Hepatocyte (in vitro differentiated cells): Measurements from ENCODE around the gene PLA2G2C. TPM values are rescaled to one million over a fixed set of nuclear protein-coding genes. Genes with fewer than 3 reads are reported as not detected.

Experiments
- DNase-seq: peaks from one replicate; pipeline ENCODE4 v3.0.0-alpha.2; 2016; ENCODE audit warnings: low spot score
- H2AFZ ChIP-seq: fragments of 200-600 bp; sonication (generic); 2 replicates; pipeline ENCODE4 v1.6.0; 2016; ENCODE audit warnings: antibody characterized with exemption, mild to moderate bottlenecking
- H3K27ac ChIP-seq: fragments of 200-600 bp; sonication (generic); 2 replicates; pipeline ENCODE4 v1.5.1; 2016; ENCODE audit warnings: mild to moderate bottlenecking
- H3K27me3 ChIP-seq: fragments of 200-600 bp; sonication (generic); 2 replicates; pipeline ENCODE4 v1.6.1; 2016
- H3K36me3 ChIP-seq: fragments of 200-600 bp; sonication (generic); replicated peaks from 2 replicates; pipeline ENCODE4 v1.5.1; 2016; ENCODE audit warnings: low read depth; ENCODE audit not compliant: insufficient read depth
- H3K4me1 ChIP-seq: fragments of 200-600 bp; sonication (generic); 2 replicates; pipeline ENCODE4 v1.5.1; 2016; ENCODE audit warnings: mild to moderate bottlenecking, moderate library complexity; ENCODE audit not compliant: insufficient read depth
- H3K4me2 ChIP-seq: fragments of 200-600 bp; sonication (generic); 2 replicates; pipeline ENCODE4 v1.6.0; 2016
- H3K4me3 ChIP-seq: fragments of 200-600 bp; sonication (generic); 2 replicates; pipeline ENCODE4 v1.5.1; 2016; ENCODE audit warnings: mild to moderate bottlenecking
- H3K79me2 ChIP-seq: fragments of 200-600 bp; sonication (generic); 2 replicates; pipeline ENCODE4 v1.6.0; 2017; ENCODE audit warnings: mild to moderate bottlenecking
- H3K9me2 ChIP-seq: fragments of 200-600 bp; sonication (generic); replicated peaks from 2 replicates; pipeline ENCODE4 v1.6.0; 2017; ENCODE audit warnings: mild to moderate bottlenecking; ENCODE audit not compliant: insufficient read depth
- H3K9me3 ChIP-seq: fragments of 200-600 bp; sonication (generic); 2 replicates; pipeline ENCODE4 v1.5.1; 2016; ENCODE audit warnings: low read depth, mild to moderate bottlenecking
- H4K20me1 ChIP-seq: fragments of 200-600 bp; sonication (generic); 2 replicates; pipeline ENCODE4 v1.6.0; 2016; ENCODE audit warnings: mild to moderate bottlenecking; ENCODE audit not compliant: insufficient read depth, poor library complexity, severe bottlenecking
- CTCF ChIP-seq: fragments of 200-600 bp; sonication (generic); IDR thresholded peaks from 2 replicates; pipeline ENCODE4 v1.5.1; 2016; ENCODE audit warnings: antibody characterized with exemption, mild to moderate bottlenecking; ENCODE audit not compliant: poor library complexity
- EZH2 ChIP-seq: fragments of 200-600 bp; sonication (generic); IDR thresholded peaks from 2 replicates; pipeline ENCODE4 v1.6.1; 2016; ENCODE audit warnings: antibody characterized with exemption, mild to moderate bottlenecking, borderline replicate concordance
- EZH2phosphoT487 ChIP-seq: fragments of 200-600 bp; sonication (generic); IDR thresholded peaks from one replicate; pipeline ENCODE4 v1.6.1; 2018; ENCODE audit warnings: antibody characterized with exemption, mild to moderate bottlenecking, low read depth, moderate library complexity; ENCODE audit not compliant: unreplicated experiment, severe bottlenecking
- WGBS: methylation state at CpG from one replicate; pipeline ENCODE4 v1.1.6; 2016; ENCODE audit warnings: low lambda C conversion rate; ENCODE audit errors: missing lambda C conversion rate; 5-methylcytosine and 5-hydroxymethylcytosine counted together
- polyA plus RNA-seq: library from polyadenylated mRNA; unstranded; fragments of >200 nt; fragmentation: Nextera tagmentation; extraction: Ambion mirVana; gene quantifications from 2 replicates; pipeline ENCODE4 v1.2.1, GENCODE V29; 2016
- total RNA-seq: library from RNA; depleted of rRNA; stranded (reverse); fragments of >200 nt; gene quantifications from 2 replicates; pipeline ENCODE4 v1.2.3, GENCODE V29; 2014

PLA2G2C gene
- total and polyA plus RNA-seq, 2 experiments from 2014 or later = not detected

- Histone ChIP-seq H3K36me3 (no peaks in the 10 kb centered on the region), H4K20me1 (no peaks in the 10 kb centered on the region), H3K4me3 (no peak overlapping the region), H3K4me2 (no peak overlapping the region), H3K79me2 (no peaks in the 10 kb centered on the region), H3K27ac (no peak overlapping the region), H3K27me3 (no peaks in the 10 kb centered on the region), H3K4me1 (no peaks in the 10 kb centered on the region), H3K9me2 (no peaks in the 10 kb centered on the region), H2AFZ (no peak overlapping the region), H3K9me3 (no peaks in the 10 kb centered on the region)
- 86% methylated on average over 13 of the region's 13 CpGs for WGBS
- no peak for TF ChIP-seq EZH2phosphoT487
- TF ChIP-seq CTCF = no peak
- no peak for TF ChIP-seq EZH2
- no peak for DNase-seq
These were observed 44.2 kb downstream of the PLA2G2C start for GRCh38 chr1:20142001-20142710.

- WGBS = 92% methylated on average over 7 of the region's 7 CpGs
These were observed 44.9 kb downstream of the PLA2G2C start for GRCh38 chr1:20141466-20141865.

GRCh38 chr1:20141001-20141400, 45.3 kb downstream of the PLA2G2C start:
- TF ChIP-seq EZH2 = no peak
- TF ChIP-seq CTCF = no peak
- no peak for TF ChIP-seq EZH2phosphoT487

More at GRCh38 chr1:20141466-20141865, 44.9 kb downstream of the PLA2G2C start:
- Histone ChIP-seq H3K36me3 (no peaks in the 10 kb centered on the region), H3K9me3 (no peaks in the 10 kb centered on the region), H3K27ac (no peak overlapping the region), H3K27me3 (no peaks in the 10 kb centered on the region), H3K79me2 (no peaks in the 10 kb centered on the region), H3K4me2 (no peak overlapping the region), H3K4me3 (no peak overlapping the region), H3K4me1 (no peaks in the 10 kb centered on the region), H2AFZ (no peak overlapping the region), H3K9me2 (no peaks in the 10 kb centered on the region), H4K20me1 (no peaks in the 10 kb centered on the region)
- DNase-seq = no peak
- TF ChIP-seq EZH2phosphoT487 (no peak), EZH2 (no peak), CTCF (no peak)

More at GRCh38 chr1:20141001-20141400, 45.3 kb downstream of the PLA2G2C start:
- Histone ChIP-seq H3K4me2 (no peak overlapping the region), H3K27ac (no peak overlapping the region), H3K4me3 (no peak overlapping the region), H4K20me1 (no peaks in the 10 kb centered on the region), H3K79me2 (no peaks in the 10 kb centered on the region), H3K9me2 (no peaks in the 10 kb centered on the region), H3K36me3 (no peaks in the 10 kb centered on the region), H3K4me1 (no peaks in the 10 kb centered on the region), H2AFZ (no peak overlapping the region), H3K27me3 (no peaks in the 10 kb centered on the region), H3K9me3 (no peaks in the 10 kb centered on the region)
- DNase-seq = no peak
- 88% methylated on average over 9 of the region's 9 CpGs for WGBS
